H1 (cell line): ENCODE measurements around the gene TMEM237. TPM values are rescaled to one million over a fixed set of nuclear protein-coding genes. Genes with fewer than 3 reads are reported as not detected.

Experiments
- polyA plus RNA-seq, 7 experiments: library from polyadenylated mRNA; depleted of rRNA in 3 of 7; stranded (reverse) in 5 of 7; unstranded in 2 of 7; fragments of >200 nt in 5 of 7; fragments of 200-250 nt in 2 of 7; gene quantifications; 1 replicate in 5 of 7; 2 replicates in 1 of 7; 4 replicates in 1 of 7; pipeline versions ENCODE4 v1.2.1 to v1.2.3, GENCODE V29; 2011 to 2013; ENCODE audit warnings: missing spikeins in 2 of 7, mixed read lengths in 2 of 7
- small RNA-seq: library from polyadenylated mRNA; stranded (forward); fragments of <200 nt; extraction: miRNeasy Mini kit (QIAGEN cat#:217004); gene quantifications from one replicate; pipeline ENCODE3, GENCODE V24; 2013; ENCODE audit not compliant: insufficient read depth
- total RNA-seq: library from RNA; stranded (reverse); fragmentation: NEBNext Ultra II Directional; extraction: Animal tissue kit (Norgen Biotek cat#: 25700); gene quantifications from 2 replicates; pipeline ENCODE4 v1.2.1, GENCODE V29; 2021

The TMEM237 gene
- total and polyA plus RNA-seq, 2 of the 8 experiments (the other 6 are each of a cell fraction or from before 2014, with no cell fraction given), result 26.1 to 41.0 TPM

Small RNAs within 50 kb of the gene (small RNA-seq; reads per million reads assigned to genes)
- gene RNU6-651P, result not detected

Other genes starting within 250 kb of the TMEM237 start
- gene TRAK2, start 192.0 kb downstream of the TMEM237 start, total RNA-seq, result 15.7 and 16.5 TPM in 2 replicates
- 3.0 and 4.5 TPM in 2 replicates for gene TRAK2, start 192.0 kb downstream of the TMEM237 start, polyA plus RNA-seq (2011; rRNA removed)
- 34.9 and 37.4 TPM in 2 replicates for gene STRADB, start 191.8 kb downstream of the TMEM237 start, total RNA-seq
- 11.3 and 20.9 TPM in 2 replicates for gene STRADB, start 191.8 kb downstream of the TMEM237 start, polyA plus RNA-seq (2011; rRNA removed)
- 0.15 TPM in 1 of 2 replicates, not detected in the other for gene MPP4, start 55.1 kb upstream of the TMEM237 start, total RNA-seq
- gene MPP4, start 55.1 kb upstream of the TMEM237 start, polyA plus RNA-seq (2011; rRNA removed), result not detected in 2 replicates
- 34.5 and 36.4 TPM in 2 replicates for gene ALS2, start 137.4 kb upstream of the TMEM237 start, total RNA-seq
- 10.1 and 12.1 TPM in 2 replicates for gene ALS2, start 137.4 kb upstream of the TMEM237 start, polyA plus RNA-seq (2011; rRNA removed)
- not detected in 2 replicates for gene CDK15, start 163.0 kb upstream of the TMEM237 start, total RNA-seq
- gene CDK15, start 163.0 kb upstream of the TMEM237 start, polyA plus RNA-seq (2011; rRNA removed), result 0.03 TPM in 1 of 2 replicates, not detected in the other